DOHH2 (cell line): Measurements from ENCODE around the gene RESF1.

ENCODE experiments used
- H3F3A ChIP-seq: fragments of 200-600 bp; sonication (generic), shearing (Covaris generic); 2 replicates; pipeline ENCODE4 v1.6.0; 2016; ENCODE audit warnings: antibody characterized with exemption, mild to moderate bottlenecking; ENCODE audit not compliant: control insufficient read depth, insufficient read depth
- H3K27ac ChIP-seq: fragments of 200-600 bp; sonication (generic); 2 replicates; pipeline ENCODE4 v1.5.1; 2014; ENCODE audit warnings: low read depth, mild to moderate bottlenecking, low read length, moderate library complexity
- H3K27me3 ChIP-seq: fragments of 200-600 bp; sonication (generic); 2 replicates; pipeline ENCODE4 v1.6.1; 2014; ENCODE audit warnings: mild to moderate bottlenecking, low read length, mixed read lengths; ENCODE audit not compliant: control insufficient read depth
- H3K36me3 ChIP-seq: fragments of 200-600 bp; sonication (generic); 2 replicates; pipeline ENCODE4 v1.6.1; 2014; ENCODE audit warnings: mild to moderate bottlenecking, low read length, moderate library complexity, mixed read lengths; ENCODE audit not compliant: control insufficient read depth
- H3K4me1 ChIP-seq: fragments of 200-600 bp; sonication (generic); 2 replicates; pipeline ENCODE4 v1.6.1; 2014; ENCODE audit warnings: mild to moderate bottlenecking, low read length, mixed read lengths; ENCODE audit not compliant: control insufficient read depth
- H3K4me2 ChIP-seq: fragments of 200-600 bp; sonication (generic); 2 replicates; pipeline ENCODE4 v1.6.0; 2014; ENCODE audit warnings: mild to moderate bottlenecking, low read length, moderate library complexity
- H3K4me3 ChIP-seq: fragments of 200-600 bp; sonication (generic); 2 replicates; pipeline ENCODE4 v1.5.1; 2014; ENCODE audit warnings: mild to moderate bottlenecking, low read length, mixed read lengths
- H3K79me2 ChIP-seq: fragments of 200-600 bp; sonication (generic); 2 replicates; pipeline ENCODE4 v1.6.1; 2014; ENCODE audit warnings: mild to moderate bottlenecking, low read length, mixed read lengths; ENCODE audit not compliant: control insufficient read depth
- H3K9me2 ChIP-seq: fragments of 200-600 bp; sonication (generic); replicated peaks from 2 replicates; pipeline ENCODE4 v1.6.1; 2014; ENCODE audit warnings: mild to moderate bottlenecking, low read length, mixed read lengths; ENCODE audit not compliant: control insufficient read depth
- H3K9me3 ChIP-seq: fragments of 200-600 bp; sonication (generic); 2 replicates; pipeline ENCODE4 v1.6.1; 2014; ENCODE audit warnings: antibody characterized with exemption, low read length, mixed read lengths; ENCODE audit not compliant: control insufficient read depth, insufficient read depth
- H4K20me1 ChIP-seq: fragments of 200-600 bp; sonication (generic); 2 replicates; pipeline ENCODE4 v1.6.0; 2014; ENCODE audit warnings: low read depth, mild to moderate bottlenecking, antibody characterized with exemption, low read length, moderate library complexity; ENCODE audit not compliant: control insufficient read depth, insufficient read depth
- CTCF ChIP-seq: fragments of 200-600 bp; sonication (generic); IDR thresholded peaks from one replicate; pipeline ENCODE4 v1.5.1; 2014; ENCODE audit warnings: antibody characterized with exemption, mild to moderate bottlenecking, low read depth, low read length; ENCODE audit not compliant: poor library complexity, severe bottlenecking
- EZH2phosphoT487 ChIP-seq: fragments of 200-600 bp; sonication (generic); IDR thresholded peaks from 2 replicates; pipeline ENCODE4 v1.6.1; 2017; ENCODE audit warnings: borderline replicate concordance, mild to moderate bottlenecking, antibody characterized with exemption, low read length, moderate library complexity, mixed read lengths

RESF1 gene

GRCh38 chr12:31951008-31951407, 8.2 kb upstream of the RESF1 start:
- no peaks in the 10 kb centered on the region for H3K27me3 ChIP-seq
- H3K4me2 ChIP-seq = peak overlapping the region; percentile 19
- H3K36me3 ChIP-seq = no peaks in the 10 kb centered on the region
- TF ChIP-seq CTCF (no peak), EZH2phosphoT487 (no peak)
- peaks cover 15% of the 10 kb centered on the region for H3K9me3 ChIP-seq
- no peak overlapping the region for H3K4me3 ChIP-seq
- peaks cover 11% of the 10 kb centered on the region for H3F3A ChIP-seq
- H3K4me1 ChIP-seq = peaks cover 40% of the 10 kb centered on the region
- H3K79me2 ChIP-seq = no peaks in the 10 kb centered on the region
- H3K27ac ChIP-seq = no peak overlapping the region; the same call in 1 of the 2 replicates
- no peaks in the 10 kb centered on the region for H3K9me2 ChIP-seq
- H4K20me1 ChIP-seq = no peaks in the 10 kb centered on the region

- no peak overlapping the region for H3K4me3 ChIP-seq
- H4K20me1 ChIP-seq = no peaks in the 10 kb centered on the region
- H3F3A ChIP-seq = peaks cover 11% of the 10 kb centered on the region
- H3K36me3 ChIP-seq = no peaks in the 10 kb centered on the region
- peaks cover 10% of the 10 kb centered on the region for H3K9me3 ChIP-seq
- no peaks in the 10 kb centered on the region for H3K9me2 ChIP-seq
- no peaks in the 10 kb centered on the region for H3K27me3 ChIP-seq
- no peak overlapping the region for H3K27ac ChIP-seq
- peaks cover 40% of the 10 kb centered on the region for H3K4me1 ChIP-seq
- H3K4me2 ChIP-seq = no peak overlapping the region
- no peaks in the 10 kb centered on the region for H3K79me2 ChIP-seq
- no peak for TF ChIP-seq CTCF
- no peak for TF ChIP-seq EZH2phosphoT487
These were observed 7.3 kb upstream of the RESF1 start for GRCh38 chr12:31951939-31952338.

GRCh38 chr12:31952418-31952817, 6.8 kb upstream of the RESF1 start:
- H3K9me2 ChIP-seq = no peaks in the 10 kb centered on the region
- H3K4me1 ChIP-seq = peaks cover 40% of the 10 kb centered on the region
- no peaks in the 10 kb centered on the region for H3K79me2 ChIP-seq
- H3K4me3 ChIP-seq = no peak overlapping the region
- H3F3A ChIP-seq = peaks cover 11% of the 10 kb centered on the region
- H3K36me3 ChIP-seq = no peaks in the 10 kb centered on the region
- no peak overlapping the region for H3K4me2 ChIP-seq
- H4K20me1 ChIP-seq = no peaks in the 10 kb centered on the region
- peaks cover 10% of the 10 kb centered on the region for H3K9me3 ChIP-seq
- no peak overlapping the region for H3K27ac ChIP-seq
- H3K27me3 ChIP-seq = no peaks in the 10 kb centered on the region
- TF ChIP-seq CTCF (no peak), EZH2phosphoT487 (no peak)
